ENCODE data around the gene AGAP9. TPM values are rescaled to one million over a fixed set of nuclear protein-coding genes. Genes with fewer than 3 reads are reported as not detected.
"Not testable (repeated sequence)": the region's sequence is repeated elsewhere in the genome, so short reads cannot be mapped to it uniquely, and the experiment has no call there.

The AGAP9 gene
- total and polyA plus RNA-seq, 2 of the 8 experiments (the other 6 are each of a cell fraction or from before 2014, with no cell fraction given) = 7.2 to 9.3 TPM

- H3K79me1 ChIP-seq (ENCODE audit: low read depth, low read length); H2BK120ac ChIP-seq (replicated peaks; ENCODE audit: low read depth, low read length); H3K4me1 ChIP-seq (replicated peaks in 1 of 4; ENCODE audit: control insufficient read depth in 3 of 4, insufficient read depth in 4 of 4, low read length in 3 of 4); H3K23me2 ChIP-seq (ENCODE audit: low read depth, low read length); H3K18ac ChIP-seq (ENCODE audit: extremely low read depth, low read length); H3K56ac ChIP-seq (replicated peaks; ENCODE audit: insufficient read length, low read depth, low read length); H3K9me3 ChIP-seq (ENCODE audit: insufficient read depth in 2 of 2, low read depth in 1 of 2, low read length in 1 of 2); H3K14ac ChIP-seq (ENCODE audit: insufficient read length); H2BK12ac ChIP-seq (ENCODE audit: low read depth, low read length); FAIRE-seq; H4K91ac ChIP-seq (replicated peaks; ENCODE audit: insufficient read length, low read length); H3K27me3 ChIP-seq (replicated peaks in 1 of 4; ENCODE audit: control insufficient read depth in 3 of 4, extremely low read depth in 1 of 4, insufficient read depth in 3 of 4, low read length in 3 of 4); H2BK5ac ChIP-seq (ENCODE audit: low read depth, low read length); H3K36me3 ChIP-seq (ENCODE audit: control insufficient read depth in 2 of 4, insufficient read depth in 4 of 4, low read length in 3 of 4); H4K20me1 ChIP-seq (replicated peaks in 1 of 2; ENCODE audit: control insufficient read depth in 1 of 2, insufficient read depth in 2 of 2, low read length in 2 of 2); H3K79me2 ChIP-seq (ENCODE audit: control insufficient read depth in 1 of 2, insufficient read depth in 2 of 2, low read length in 2 of 2); H3K27ac ChIP-seq (ENCODE audit: low read depth, low read length); DNase-seq (ENCODE audit: low read depth in 1 of 2, low spot score in 2 of 2); H2BK15ac ChIP-seq (ENCODE audit: low read length); H3K4me2 ChIP-seq (ENCODE audit: insufficient read depth in 1 of 2, low read depth in 2 of 2, low read length in 2 of 2); H4K8ac ChIP-seq (ENCODE audit: extremely low read depth, insufficient read depth, low read length); POLR2A ChIA-PET (ENCODE audit: partially characterized antibody); H2AFZ ChIP-seq (ENCODE audit: low read length); H3K4me3 ChIP-seq (ENCODE audit: extremely low read depth in 1 of 4, insufficient read depth in 2 of 4, low read depth in 3 of 4, low read length in 4 of 4); H4K5ac ChIP-seq (ENCODE audit: insufficient read length, low read depth, low read length); CTCF ChIA-PET (ENCODE audit: partially characterized antibody); H2BK20ac ChIP-seq (ENCODE audit: low read length); H3K9ac ChIP-seq (replicated peaks in 1 of 4; ENCODE audit: extremely low read depth in 1 of 4, low read depth in 3 of 4, low read length in 3 of 4); H3K4ac ChIP-seq (replicated peaks; ENCODE audit: insufficient read length, low read depth, low read length); H2AK5ac ChIP-seq (ENCODE audit: low read depth, low read length); H3K23ac ChIP-seq (ENCODE audit: insufficient read length): not testable (repeated sequence)
- WGBS, 2 experiments (ENCODE audit: extremely low coverage in 1 of 2, insufficient coverage in 1 of 2, insufficient read length in 1 of 2, insufficient replicate concordance in 2 of 2, low coverage in 1 of 2, low lambda C conversion rate in 2 of 2, missing lambda C conversion rate in 1 of 2) = 97% methylated on average over 7 of the region's 7 CpGs; no CpG with 5 or more reads in 1 of the 2 experiments
These were observed 37.0 kb upstream of the AGAP9 start for GRCh38 chr10:47560452-47560851.

GRCh38 chr10:47559718-47560308, 36.4 kb upstream of the AGAP9 start:
- FAIRE-seq; H3K27me3 ChIP-seq (replicated peaks in 1 of 4; ENCODE audit: control insufficient read depth in 3 of 4, extremely low read depth in 1 of 4, insufficient read depth in 3 of 4, low read length in 3 of 4); H3K14ac ChIP-seq (ENCODE audit: insufficient read length); H3K4me1 ChIP-seq (replicated peaks in 1 of 4; ENCODE audit: control insufficient read depth in 3 of 4, insufficient read depth in 4 of 4, low read length in 3 of 4); H3K23ac ChIP-seq (ENCODE audit: insufficient read length); DNase-seq (ENCODE audit: low read depth in 1 of 2, low spot score in 2 of 2); H4K5ac ChIP-seq (ENCODE audit: insufficient read length, low read depth, low read length); H3K79me1 ChIP-seq (ENCODE audit: low read depth, low read length); H3K4me2 ChIP-seq (ENCODE audit: insufficient read depth in 1 of 2, low read depth in 2 of 2, low read length in 2 of 2); H3K18ac ChIP-seq (ENCODE audit: extremely low read depth, low read length); H3K4me3 ChIP-seq (ENCODE audit: extremely low read depth in 1 of 4, insufficient read depth in 2 of 4, low read depth in 3 of 4, low read length in 4 of 4); H2BK5ac ChIP-seq (ENCODE audit: low read depth, low read length); H3K9me3 ChIP-seq (ENCODE audit: insufficient read depth in 2 of 2, low read depth in 1 of 2, low read length in 1 of 2); H3K56ac ChIP-seq (replicated peaks; ENCODE audit: insufficient read length, low read depth, low read length); H2BK15ac ChIP-seq (ENCODE audit: low read length); H3K27ac ChIP-seq (ENCODE audit: low read depth, low read length); H3K79me2 ChIP-seq (ENCODE audit: control insufficient read depth in 1 of 2, insufficient read depth in 2 of 2, low read length in 2 of 2); H2BK120ac ChIP-seq (replicated peaks; ENCODE audit: low read depth, low read length); H2BK12ac ChIP-seq (ENCODE audit: low read depth, low read length); H3K36me3 ChIP-seq (ENCODE audit: control insufficient read depth in 2 of 4, insufficient read depth in 4 of 4, low read length in 3 of 4); CTCF ChIA-PET (ENCODE audit: partially characterized antibody); H3K9ac ChIP-seq (replicated peaks in 1 of 4; ENCODE audit: extremely low read depth in 1 of 4, low read depth in 3 of 4, low read length in 3 of 4); H4K91ac ChIP-seq (replicated peaks; ENCODE audit: insufficient read length, low read length); H4K8ac ChIP-seq (ENCODE audit: extremely low read depth, insufficient read depth, low read length); H2AK5ac ChIP-seq (ENCODE audit: low read depth, low read length); H3K23me2 ChIP-seq (ENCODE audit: low read depth, low read length); POLR2A ChIA-PET (ENCODE audit: partially characterized antibody); H4K20me1 ChIP-seq (replicated peaks in 1 of 2; ENCODE audit: control insufficient read depth in 1 of 2, insufficient read depth in 2 of 2, low read length in 2 of 2); H2BK20ac ChIP-seq (ENCODE audit: low read length); H2AFZ ChIP-seq (ENCODE audit: low read length); H3K4ac ChIP-seq (replicated peaks; ENCODE audit: insufficient read length, low read depth, low read length): not testable (repeated sequence)
- 77% methylated on average over 1 of the region's 1 CpG; no CpG with 5 or more reads in 1 of the 2 experiments for WGBS, 2 experiments (ENCODE audit: extremely low coverage in 1 of 2, insufficient coverage in 1 of 2, insufficient read length in 1 of 2, insufficient replicate concordance in 2 of 2, low coverage in 1 of 2, low lambda C conversion rate in 2 of 2, missing lambda C conversion rate in 1 of 2)
